Measurements from ENCODE around the gene SDK1. TPM values are rescaled to one million over a fixed set of nuclear protein-coding genes. Genes with fewer than 3 reads are reported as not detected.

Gene SDK1
- total and polyA plus RNA-seq, 2 of the 8 experiments (the other 6 are each of a cell fraction or from before 2014, with no cell fraction given): 3.3 to 7.2 TPM

DNA sequence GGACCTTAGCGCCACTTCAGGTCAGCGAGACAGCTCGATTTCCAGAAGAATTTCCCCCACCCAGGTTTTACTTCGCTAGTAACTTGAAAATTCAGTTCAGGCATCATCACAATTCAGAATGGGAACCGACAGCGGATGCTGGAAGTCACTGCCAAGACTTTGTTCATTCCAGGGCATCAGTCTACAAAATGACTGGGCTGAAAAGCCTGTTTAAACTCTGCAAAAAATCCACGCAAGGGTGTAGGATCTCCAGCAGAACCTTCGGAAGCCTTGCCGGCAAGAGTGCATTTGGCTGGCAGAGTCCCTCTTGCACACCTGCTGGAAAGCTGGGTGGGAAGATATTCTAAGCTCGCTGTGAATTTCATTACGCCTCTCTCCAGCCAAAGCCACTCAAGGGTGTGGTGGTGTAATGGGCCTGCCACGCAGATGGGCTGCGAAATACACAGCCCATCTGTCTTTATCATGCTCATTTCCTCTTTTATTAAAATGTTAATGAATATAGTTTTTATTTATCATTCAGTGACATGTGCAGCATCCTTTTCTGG lies 709.1 kb downstream of the SDK1 start:
- no peaks in the 10 kb centered on the region for H4K20me1 ChIP-seq (replicated peaks in 1 of 2; ENCODE audit: control insufficient read depth in 1 of 2, insufficient read depth in 2 of 2, low read length in 2 of 2)
- H3K4me2 ChIP-seq (ENCODE audit: insufficient read depth in 1 of 2, low read depth in 2 of 2, low read length in 2 of 2): no peak overlapping the region
- peak overlapping the region; percentile 8; the same call in 1 of the 2 replicates for H2BK5ac ChIP-seq (ENCODE audit: low read depth, low read length)
- peaks cover 1 to 16% (median 11%) of the 10 kb centered on the region in 4 experiments for H3K4me1 ChIP-seq (replicated peaks in 1 of 4; ENCODE audit: control insufficient read depth in 3 of 4, insufficient read depth in 4 of 4, low read length in 3 of 4)
- H2AFZ ChIP-seq (ENCODE audit: low read length): no peak overlapping the region
- H3K4me3 ChIP-seq (ENCODE audit: extremely low read depth in 1 of 4, insufficient read depth in 2 of 4, low read depth in 3 of 4, low read length in 4 of 4): no peak overlapping the region
- H4K8ac ChIP-seq (ENCODE audit: extremely low read depth, insufficient read depth, low read length): no peak overlapping the region
- H3K9ac ChIP-seq (replicated peaks in 1 of 4; ENCODE audit: extremely low read depth in 1 of 4, low read depth in 3 of 4, low read length in 3 of 4): no peak overlapping the region
- no peak overlapping the region for H3K23ac ChIP-seq (ENCODE audit: insufficient read length)
- peak overlapping the region; percentile 95; the same call in 1 of the 2 replicates for H2BK15ac ChIP-seq (ENCODE audit: low read length)
- H2BK12ac ChIP-seq (ENCODE audit: low read depth, low read length): no peak overlapping the region
- WGBS, 2 experiments (ENCODE audit: extremely low coverage in 1 of 2, insufficient coverage in 1 of 2, insufficient read length in 1 of 2, insufficient replicate concordance in 2 of 2, low coverage in 1 of 2, low lambda C conversion rate in 2 of 2, missing lambda C conversion rate in 1 of 2): 94% methylated on average over 13 of the region's 13 CpGs; no CpG with 5 or more reads in 1 of the 2 experiments
- H3K4ac ChIP-seq (replicated peaks; ENCODE audit: insufficient read length, low read depth, low read length): no peak overlapping the region
- H3K36me3 ChIP-seq (ENCODE audit: control insufficient read depth in 2 of 4, insufficient read depth in 4 of 4, low read length in 3 of 4): no peaks in the 10 kb centered on the region
- FAIRE-seq: no peak
- H2BK120ac ChIP-seq (replicated peaks; ENCODE audit: low read depth, low read length): no peak overlapping the region
- no peaks in the 10 kb centered on the region for H3K9me3 ChIP-seq (ENCODE audit: insufficient read depth in 2 of 2, low read depth in 1 of 2, low read length in 1 of 2)
- no peak for DNase-seq (ENCODE audit: low read depth in 1 of 2, low spot score in 2 of 2)
- no peaks in the 10 kb centered on the region for H3K79me2 ChIP-seq (ENCODE audit: control insufficient read depth in 1 of 2, insufficient read depth in 2 of 2, low read length in 2 of 2)
- H3K18ac ChIP-seq (ENCODE audit: extremely low read depth, low read length): no peak overlapping the region
- no peak overlapping the region for H2BK20ac ChIP-seq (ENCODE audit: low read length)
- TF ChIP-seq RBBP5 (IDR thresholded peaks at IDR 0.05; ENCODE audit: borderline replicate concordance, low read depth, low read length) (no peak), ASH2L (IDR thresholded peaks at IDR 0.05; ENCODE audit: low read length) (no peak), CHD2 (IDR thresholded peaks at IDR 0.05; ENCODE audit: low read length) (no peak)
- TF ChIP-seq, protein P1, sequence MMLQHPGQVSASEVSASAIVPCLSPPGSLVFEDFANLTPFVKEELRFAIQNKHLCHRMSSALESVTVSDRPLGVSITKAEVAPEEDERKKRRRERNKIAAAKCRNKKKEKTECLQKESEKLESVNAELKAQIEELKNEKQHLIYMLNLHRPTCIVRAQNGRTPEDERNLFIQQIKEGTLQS (IDR thresholded peaks at IDR 0.05; ENCODE audit: insufficient read depth, low read depth, low read length): no peak
- H3K56ac ChIP-seq (replicated peaks; ENCODE audit: insufficient read length, low read depth, low read length): no peak overlapping the region
- no peaks in the 10 kb centered on the region for H3K23me2 ChIP-seq (ENCODE audit: low read depth, low read length)
- no peaks in the 10 kb centered on the region for H3K27me3 ChIP-seq (replicated peaks in 1 of 4; ENCODE audit: control insufficient read depth in 3 of 4, extremely low read depth in 1 of 4, insufficient read depth in 3 of 4, low read length in 3 of 4)
- H4K91ac ChIP-seq (replicated peaks; ENCODE audit: insufficient read length, low read length): no peak overlapping the region
- no peak overlapping the region for H2AK5ac ChIP-seq (ENCODE audit: low read depth, low read length)
- H3K27ac ChIP-seq (ENCODE audit: low read depth, low read length): no peak overlapping the region
- POLR2A ChIA-PET (ENCODE audit: partially characterized antibody): no interaction called here
- CTCF ChIA-PET (ENCODE audit: partially characterized antibody): interaction anchor here (0.7 to 1.4 kb wide), 3 partner anchors 9 to 141 kb away, joined by 3 to 4 read pairs (median 3); no protein-coding TSS in a partner anchor
- no peak overlapping the region for H4K5ac ChIP-seq (ENCODE audit: insufficient read length, low read depth, low read length)
- H3K14ac ChIP-seq (ENCODE audit: insufficient read length): no peak overlapping the region
- H3K79me1 ChIP-seq (ENCODE audit: low read depth, low read length): no peaks in the 10 kb centered on the region
